Stimulated activated CD8-positive, alpha-beta memory T cell treated with anti-CD3 and anti-CD28 coated beads, Interleukin-4, amount 100 ng/mL, for 4 hours (primary cell): ENCODE data around the gene MAN1B1.

Experiments used
- DNase-seq, 2 donors: peaks; one replicate each; pipeline ENCODE4 v3.0.0-alpha.2; 2020; ENCODE audit warnings: low read depth in 2 of 2, low spot score in 1 of 2

MAN1B1 gene

DNA sequence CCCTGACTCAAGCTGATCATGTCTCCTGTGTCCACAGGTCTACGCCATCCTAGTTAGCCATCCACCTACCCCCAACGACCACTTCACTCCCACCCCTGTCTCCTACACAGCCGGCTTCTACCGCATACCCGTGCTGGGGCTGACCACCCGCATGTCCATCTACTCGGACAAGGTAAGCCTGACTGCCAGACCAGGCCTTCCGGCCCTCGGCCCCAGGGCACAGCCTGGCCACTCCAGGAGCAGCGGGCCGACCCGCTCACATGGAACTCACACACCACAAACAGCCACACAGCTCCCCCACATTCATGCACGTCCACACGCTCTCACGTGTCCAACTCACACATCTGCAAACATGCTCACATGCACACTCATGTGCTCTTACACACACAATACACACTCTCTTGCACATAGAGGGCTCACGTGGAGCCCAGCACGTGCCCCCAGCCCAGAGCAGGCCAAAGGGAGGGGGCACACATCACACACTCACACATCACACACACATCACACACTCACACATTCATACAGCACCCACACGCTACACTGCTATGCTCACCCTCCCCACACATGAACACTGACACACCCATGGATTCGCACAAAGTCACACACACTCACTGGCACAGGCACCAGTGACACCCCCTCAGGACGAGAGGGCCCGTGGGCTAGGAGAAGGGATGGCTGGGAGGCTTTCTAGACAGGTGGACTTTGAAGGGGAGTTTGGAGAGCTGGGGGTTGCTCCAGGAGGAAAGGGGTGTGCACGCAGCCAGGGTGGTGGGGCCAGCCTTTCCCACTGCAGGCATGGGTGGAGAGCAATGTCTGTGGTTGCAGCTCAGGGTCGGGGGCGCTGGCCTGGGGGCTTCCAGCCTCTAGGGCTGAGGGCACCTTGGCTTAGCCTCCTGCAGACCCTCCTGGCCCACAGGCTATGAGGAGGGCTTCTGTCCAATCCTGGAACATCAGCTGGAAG, 55.5 kb downstream of the MAN1B1 start:
- no peak for DNase-seq

DNA sequence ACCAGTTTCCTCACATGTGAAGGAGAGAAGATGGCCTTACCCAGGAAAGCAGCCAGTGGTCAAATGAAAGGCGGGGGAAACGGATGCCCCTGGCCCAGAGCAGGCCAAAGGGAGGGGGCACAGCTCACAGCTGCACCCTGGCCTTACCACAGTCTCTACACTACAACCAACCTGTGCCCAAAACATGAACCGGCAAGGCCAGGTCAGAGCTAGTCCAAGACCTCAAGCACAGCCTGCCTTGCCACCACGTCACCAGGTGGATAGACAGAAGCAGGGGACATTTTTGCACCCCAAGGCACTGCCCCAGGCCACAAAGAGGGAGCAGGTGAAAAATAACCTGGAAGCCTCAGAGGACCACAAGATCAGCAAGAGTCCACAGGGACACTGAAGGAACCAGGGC, 56.7 kb downstream of the MAN1B1 start:
- DNase-seq = no peak

DNA sequence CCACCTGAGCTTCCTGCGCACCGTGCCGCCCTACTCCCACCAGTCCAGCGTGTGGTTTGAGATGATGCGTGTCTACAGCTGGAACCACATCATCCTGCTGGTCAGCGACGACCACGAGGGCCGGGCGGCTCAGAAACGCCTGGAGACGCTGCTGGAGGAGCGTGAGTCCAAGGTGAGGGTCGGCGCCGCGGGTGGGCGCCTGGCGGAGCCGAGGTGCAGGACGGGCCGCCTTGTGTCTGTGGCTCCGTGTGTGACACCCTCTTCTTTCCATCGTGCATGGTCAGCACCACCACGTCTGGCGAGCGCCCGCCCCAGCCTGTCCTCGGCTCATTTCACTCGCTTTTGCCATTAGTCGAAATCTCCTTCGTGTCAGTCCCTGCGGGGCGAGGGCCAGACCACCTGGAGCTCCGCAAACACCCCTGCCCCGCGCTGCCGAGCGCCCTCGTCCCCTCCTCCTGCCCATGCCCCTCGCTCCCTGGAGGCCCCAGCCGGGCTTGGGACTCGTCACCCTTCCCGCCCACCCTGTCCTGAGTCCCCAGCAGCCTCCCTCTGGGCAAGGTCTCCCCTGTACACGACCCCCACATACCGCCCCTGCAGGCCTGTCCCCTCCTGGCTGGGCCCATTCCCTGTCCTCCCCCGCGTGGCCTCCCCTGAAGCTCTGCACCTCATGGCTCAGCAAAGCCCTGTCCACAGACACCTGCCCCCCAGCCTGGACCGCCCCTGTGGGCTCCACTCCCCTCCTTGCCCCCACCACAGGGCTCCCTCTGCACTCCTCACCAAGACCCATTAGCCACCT, 59.1 kb downstream of the MAN1B1 start:
- no peak for DNase-seq

DNA sequence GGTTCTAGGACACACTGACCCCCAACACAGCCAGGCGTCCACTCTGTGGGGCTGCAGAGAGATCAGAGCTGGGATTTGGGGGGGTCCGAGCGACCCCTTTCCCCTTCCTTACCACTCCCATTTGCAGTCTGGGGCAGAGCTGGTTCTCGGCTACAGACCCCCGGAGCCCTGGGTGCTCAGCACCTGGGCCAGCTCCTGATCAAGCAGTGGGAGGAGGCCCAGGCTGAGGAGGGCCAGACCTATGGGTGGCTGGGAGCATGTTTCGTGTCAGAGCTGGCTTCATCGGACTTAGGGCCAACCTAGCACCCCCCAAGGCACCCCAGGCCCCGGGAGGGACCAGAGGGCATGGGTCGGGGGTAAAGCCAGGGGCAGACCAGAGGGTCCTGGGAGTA, 59.7 kb downstream of the MAN1B1 start:
- DNase-seq = no peak

DNA sequence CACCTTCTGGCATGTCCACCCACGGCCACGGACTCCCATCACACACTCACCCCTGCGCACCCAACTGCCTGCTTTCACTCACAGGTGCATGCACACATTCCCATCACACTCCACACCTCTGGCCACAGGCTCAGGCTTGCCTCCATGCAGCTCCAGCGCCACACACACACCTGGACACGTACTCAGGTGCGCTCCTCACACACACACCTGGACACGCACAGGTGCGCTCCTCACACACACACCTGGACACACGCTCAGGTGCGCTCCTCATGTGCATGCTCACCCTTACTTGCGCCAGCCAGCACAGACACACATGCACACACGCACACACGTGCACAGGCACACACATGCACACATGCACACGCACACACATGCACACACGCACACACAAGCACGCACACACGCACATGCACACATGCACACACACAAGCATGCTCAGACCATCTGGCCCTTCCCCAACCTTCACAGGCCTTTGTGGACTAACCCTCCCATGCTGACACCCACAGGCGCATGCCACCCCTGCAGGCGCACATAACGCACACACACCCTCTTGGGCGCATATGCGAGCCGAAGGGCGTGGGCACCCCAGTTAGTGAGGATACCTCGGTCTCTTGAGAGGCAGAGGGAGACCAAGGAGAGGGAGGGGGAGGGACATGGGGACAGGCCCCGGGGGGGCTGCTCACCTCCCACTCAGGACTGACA, 60.5 kb downstream of the MAN1B1 start:
- no peak for DNase-seq

DNA sequence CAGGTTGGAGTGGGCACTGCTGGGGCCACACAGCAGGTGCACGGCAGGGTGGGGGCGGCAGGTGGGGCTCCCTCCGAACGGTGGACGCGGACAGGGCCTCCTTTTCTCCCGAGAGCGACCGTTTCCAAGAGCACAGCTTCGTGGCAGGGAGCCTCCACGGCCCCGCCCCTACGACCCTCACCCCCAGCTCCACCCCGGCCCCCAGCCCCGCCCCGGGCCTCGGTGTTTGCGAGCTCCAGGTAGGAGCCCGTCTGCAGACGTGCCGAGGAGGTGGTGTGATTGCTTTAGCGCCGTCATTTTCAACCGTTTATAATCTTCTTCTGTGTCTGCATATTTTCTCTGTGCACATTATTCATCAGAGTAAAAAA, 61.0 kb downstream of the MAN1B1 start:
- no peak for DNase-seq

DNA sequence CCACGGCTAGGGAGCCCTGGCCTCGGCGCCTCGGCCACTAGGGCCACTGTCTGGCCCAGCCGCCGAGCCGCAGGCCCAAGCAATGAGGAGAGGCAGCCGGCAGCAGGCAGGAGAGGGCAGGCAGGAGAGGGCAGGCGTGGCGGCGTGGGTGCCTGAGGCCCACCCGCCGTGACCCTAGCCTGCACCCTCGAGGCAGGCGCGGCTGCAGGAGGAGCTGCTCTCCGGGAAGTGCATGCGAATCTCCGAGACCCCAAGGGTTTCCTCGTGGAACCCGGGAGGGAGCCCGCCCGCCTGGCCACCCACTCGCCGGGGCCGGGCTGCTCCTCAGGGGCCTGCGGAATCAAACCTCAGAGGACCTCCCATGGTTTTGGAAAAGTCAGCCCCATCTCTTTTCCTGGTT, 61.5 kb downstream of the MAN1B1 start:
- DNase-seq = no peak

DNA sequence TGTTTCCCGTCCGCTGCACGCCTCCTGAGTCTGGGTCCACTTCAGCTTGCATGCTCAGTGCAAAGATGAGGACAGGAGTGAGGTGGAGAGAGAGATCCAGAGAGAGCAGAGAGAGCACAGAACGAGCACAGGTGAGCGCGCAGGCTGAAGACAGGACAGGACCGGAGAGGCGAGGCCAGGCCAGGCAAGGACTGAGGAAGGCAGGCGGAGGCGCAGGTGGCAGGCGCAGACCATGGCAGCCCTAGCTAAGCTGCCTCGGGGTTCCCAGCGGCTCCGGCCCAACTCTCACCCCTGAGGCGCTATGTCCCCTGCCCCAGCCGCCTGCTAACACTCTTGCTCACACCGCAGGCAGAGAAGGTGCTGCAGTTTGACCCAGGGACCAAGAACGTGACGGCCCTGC, 61.9 kb downstream of the MAN1B1 start:
- DNase-seq = no peak

DNA sequence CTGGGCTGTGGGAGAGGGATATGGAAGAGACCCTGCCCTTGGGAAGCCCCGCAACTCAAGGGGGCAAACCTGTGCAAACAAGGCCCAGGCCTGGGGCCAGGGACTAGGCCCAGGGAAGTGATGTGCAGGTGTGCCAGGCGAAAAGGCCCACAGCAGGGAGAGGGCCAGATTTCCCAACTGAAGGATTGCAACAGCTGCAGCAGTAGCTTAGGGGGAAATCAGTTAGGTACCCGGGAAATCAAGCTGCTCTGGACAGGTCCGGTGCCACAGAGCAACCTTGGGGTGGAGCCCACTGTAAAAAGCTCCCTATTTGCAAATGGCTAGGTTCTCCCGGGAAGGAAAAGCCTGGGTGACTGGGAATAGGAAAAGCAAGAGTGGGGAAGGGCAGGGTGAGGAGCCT, 62.6 kb downstream of the MAN1B1 start:
- DNase-seq = no peak

DNA sequence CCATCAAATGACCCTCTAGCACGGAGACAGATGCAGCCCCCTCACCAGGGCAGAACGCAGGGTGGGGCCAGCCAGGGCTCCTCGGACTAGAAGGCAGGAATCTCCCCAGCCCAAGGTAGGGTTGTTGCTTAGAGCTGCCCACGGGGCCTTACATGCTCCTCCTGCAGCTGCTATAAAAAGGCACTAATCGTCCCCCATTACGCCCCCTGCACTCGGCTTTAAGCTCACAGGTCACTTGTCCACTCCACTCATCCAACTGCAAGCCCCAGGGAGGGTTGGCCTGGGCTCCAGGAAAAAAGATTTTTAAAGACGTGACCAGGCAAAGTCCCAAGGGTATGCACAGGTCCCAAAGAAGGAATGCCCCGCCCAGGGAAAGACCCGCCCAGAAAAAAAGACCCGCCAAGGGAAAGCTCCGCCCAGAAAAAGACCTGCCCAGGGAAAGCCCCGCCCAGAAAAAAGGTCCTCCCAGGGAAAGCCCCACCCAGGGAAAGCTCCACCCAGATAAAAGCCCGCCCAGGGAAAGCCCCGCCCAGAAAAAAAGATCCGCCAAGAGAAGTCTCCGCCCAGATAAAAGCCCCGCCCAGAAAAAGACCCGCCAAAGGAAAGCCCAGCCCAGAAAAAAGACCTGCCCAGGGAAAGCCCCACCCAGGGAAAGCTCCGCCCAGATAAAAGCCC, 63.3 kb downstream of the MAN1B1 start:
- no peak for DNase-seq

DNA sequence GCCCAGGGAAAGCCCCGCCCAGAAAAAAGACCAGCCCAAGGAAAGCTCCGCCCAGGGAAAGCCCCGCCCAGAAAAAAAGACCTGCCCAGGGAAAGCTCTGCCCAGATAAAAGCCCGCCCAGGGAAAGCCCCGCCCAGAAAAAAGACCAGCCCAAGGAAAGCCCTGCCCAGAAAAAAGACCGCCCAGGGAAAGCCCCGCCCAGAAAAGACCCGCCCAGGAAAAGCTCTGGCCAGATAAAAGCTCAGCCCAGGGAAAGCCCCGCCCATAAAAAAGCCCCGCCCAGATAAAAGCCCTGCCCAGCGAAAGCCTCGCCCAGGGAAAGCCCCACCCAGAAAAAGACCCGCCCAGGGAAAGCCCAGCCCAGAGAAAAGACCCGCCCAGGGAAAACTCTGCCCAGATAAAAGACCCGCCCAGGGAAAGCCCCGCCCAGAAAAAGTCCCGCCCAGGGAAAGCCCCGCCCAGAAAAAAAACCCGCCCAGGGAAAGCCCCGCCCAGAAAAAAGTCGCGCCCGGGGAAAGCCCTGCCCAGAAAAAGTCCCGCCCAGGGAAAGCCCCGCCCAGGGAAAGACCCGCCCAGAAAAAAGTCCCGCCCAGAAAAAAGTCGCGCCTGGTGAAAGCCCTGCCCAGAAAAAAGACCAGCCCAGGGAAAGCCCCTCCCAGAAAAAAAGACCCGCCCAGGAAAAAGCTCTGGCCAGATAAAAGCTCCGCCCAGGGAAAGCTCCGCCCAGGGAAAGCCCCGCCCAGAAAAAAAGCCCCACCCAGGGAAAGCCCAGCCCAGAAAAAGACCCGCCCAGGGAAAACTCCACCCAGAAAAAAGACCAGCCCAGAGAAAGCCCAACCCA, 64.1 kb downstream of the MAN1B1 start:
- no peak for DNase-seq

DNA sequence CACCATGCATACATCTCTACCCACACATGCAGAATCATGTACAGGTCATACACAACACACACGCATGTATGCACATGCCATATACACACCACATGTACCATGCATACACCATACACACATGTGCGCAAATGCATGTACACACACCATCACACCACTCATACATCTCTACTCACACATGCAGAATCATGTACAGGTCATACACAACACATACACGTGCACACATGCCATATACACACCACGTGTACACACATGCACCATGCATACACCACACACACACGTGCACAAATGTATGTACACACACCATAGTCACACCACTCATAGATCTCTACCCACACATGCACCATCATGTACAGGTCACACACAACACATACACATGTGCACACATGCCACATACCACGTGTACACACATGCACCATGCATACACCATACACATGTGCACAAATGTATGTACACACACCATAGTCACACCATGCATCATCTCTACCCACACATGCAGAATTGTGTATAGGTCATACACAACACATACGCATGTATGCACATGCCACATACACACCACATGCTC, 66.1 kb downstream of the MAN1B1 start:
- no peak for DNase-seq

DNA sequence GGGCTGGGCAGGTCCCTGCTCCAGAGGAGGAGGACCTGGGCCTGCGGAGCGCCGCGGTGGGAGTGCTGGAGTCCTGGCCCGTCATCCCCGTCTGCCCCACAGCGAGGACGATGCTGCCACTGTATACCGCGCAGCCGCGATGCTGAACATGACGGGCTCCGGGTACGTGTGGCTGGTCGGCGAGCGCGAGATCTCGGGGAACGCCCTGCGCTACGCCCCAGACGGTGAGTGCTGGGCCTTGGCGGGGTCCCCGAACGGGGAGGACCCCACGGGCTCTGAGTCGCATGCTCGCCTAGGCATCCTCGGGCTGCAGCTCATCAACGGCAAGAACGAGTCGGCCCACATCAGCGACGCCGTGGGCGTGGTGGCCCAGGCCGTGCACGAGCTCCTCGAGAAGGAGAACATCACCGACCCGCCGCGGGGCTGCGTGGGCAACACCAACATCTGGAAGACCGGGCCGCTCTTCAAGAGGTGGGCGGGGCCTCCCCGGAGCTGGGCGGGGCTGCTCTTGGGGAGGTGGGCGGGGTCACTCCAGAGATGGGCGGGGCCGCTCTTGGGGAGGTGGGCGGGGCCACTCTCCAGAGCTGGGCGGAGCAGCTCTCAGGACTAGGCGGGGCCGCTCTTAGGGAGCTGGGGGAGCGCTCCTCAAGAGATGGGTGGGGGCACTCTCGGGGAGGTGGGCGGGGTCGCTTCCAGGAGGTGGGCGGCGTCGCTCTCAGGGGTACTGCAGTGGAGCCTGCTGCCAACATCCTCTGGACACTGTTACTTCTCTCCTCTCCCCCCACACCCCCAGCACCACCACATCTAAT, 70.0 kb downstream of the MAN1B1 start:
- DNase-seq = peak; percentile 49 to 61

DNA sequence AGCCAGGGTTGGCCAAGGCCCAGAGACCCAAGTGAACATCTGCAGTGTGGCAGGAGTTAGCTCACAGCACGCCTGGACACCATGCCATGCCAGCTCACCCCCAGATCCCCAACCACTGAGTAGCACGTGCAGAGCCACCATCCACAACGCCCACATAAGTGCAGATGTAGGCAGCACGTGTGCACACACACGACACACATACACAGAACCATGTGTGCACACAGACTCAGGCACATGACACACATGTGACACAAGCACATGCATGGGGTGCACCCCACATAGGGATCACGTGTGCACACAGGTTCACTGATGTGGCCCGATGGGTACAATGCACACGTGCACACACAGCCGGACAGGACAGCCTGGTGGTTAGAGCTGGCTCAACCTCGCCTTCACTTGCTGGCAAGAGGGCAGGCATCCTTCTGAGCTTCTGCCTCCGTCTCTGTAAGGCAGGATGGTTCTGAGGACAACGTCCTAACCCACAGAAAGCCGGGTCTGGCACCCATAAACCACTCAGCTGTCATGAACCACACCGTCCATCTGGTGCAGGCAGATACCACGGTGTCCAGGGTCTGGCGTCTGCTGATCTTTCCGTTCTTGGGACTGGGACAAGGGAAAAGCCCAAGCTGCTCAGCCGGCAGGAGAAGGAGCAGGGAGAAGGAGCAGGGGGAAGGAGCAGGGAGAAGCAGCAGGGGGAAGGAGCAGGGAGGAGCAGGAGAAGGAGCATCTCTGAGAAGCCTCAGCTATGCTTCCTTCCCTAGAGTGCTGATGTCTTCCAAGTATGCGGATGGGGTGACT, 71.0 kb downstream of the MAN1B1 start:
- no peak for DNase-seq

DNA sequence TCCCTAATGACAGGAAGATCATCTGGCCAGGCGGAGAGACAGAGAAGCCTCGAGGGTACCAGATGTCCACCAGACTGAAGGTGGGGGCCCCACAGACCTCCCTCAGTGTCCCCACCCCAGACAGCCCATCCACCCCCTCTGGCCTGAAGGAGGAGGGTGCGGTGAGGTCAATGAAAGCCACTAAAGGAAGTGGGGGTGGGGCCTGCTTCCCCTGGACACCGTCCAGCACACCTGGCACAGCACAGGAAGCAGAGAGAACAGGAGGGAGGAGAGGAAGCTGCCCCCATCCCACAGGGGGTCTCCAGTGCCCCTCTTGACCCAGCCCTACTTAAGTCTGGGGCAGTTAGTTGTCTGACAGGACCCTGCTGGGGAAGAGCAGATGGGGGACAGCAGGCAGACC, 71.8 kb downstream of the MAN1B1 start:
- DNase-seq = no peak
